Rectal smooth muscle tissue (tissue), 1 donor: ENCODE results near the gene DUS1L.
A peak's percentile ranks its signal among the peaks of the same experiment; 100 is the strongest.
"Not testable (repeated sequence)": the region's sequence is repeated elsewhere in the genome, so short reads cannot be mapped to it uniquely, and the experiment has no call there.

Experiments
- H3K27ac ChIP-seq: one replicate; pipeline ENCODE4 v1.7.0; 2013; ENCODE audit warnings: low read depth, low read length, inconsistent platforms
- H3K27me3 ChIP-seq: one replicate; pipeline ENCODE4 v1.7.0; 2013; ENCODE audit warnings: low read length; ENCODE audit not compliant: control insufficient read depth, insufficient read depth
- H3K36me3 ChIP-seq: one replicate; pipeline ENCODE4 v1.7.0; 2013; ENCODE audit warnings: low read length; ENCODE audit not compliant: control insufficient read depth, insufficient read depth
- H3K4me1 ChIP-seq: one replicate; pipeline ENCODE4 v1.7.0; 2013; ENCODE audit warnings: low read length; ENCODE audit not compliant: control insufficient read depth, insufficient read depth
- H3K4me3 ChIP-seq: one replicate; pipeline ENCODE4 v1.7.0; 2013; ENCODE audit warnings: low read length
- H3K9ac ChIP-seq: one replicate; pipeline ENCODE4 v1.7.0; 2013; ENCODE audit warnings: low read length

Gene DUS1L

GRCh38 chr17:82042649-82043048 lies 23.0 kb downstream of the DUS1L start:
- no peak overlapping the region for H3K27ac ChIP-seq
- H3K4me1 ChIP-seq, result peaks cover 2% of the 10 kb centered on the region
- no peak overlapping the region for H3K4me3 ChIP-seq
- H3K36me3 ChIP-seq, result no peaks in the 10 kb centered on the region
- H3K9ac ChIP-seq, result no peak overlapping the region
- no peaks in the 10 kb centered on the region for H3K27me3 ChIP-seq

GRCh38 chr17:82041144-82041814 lies 24.3 kb downstream of the DUS1L start:
- Histone ChIP-seq H3K4me3 (no peak overlapping the region), H3K27me3 (no peaks in the 10 kb centered on the region), H3K27ac (no peak overlapping the region), H3K9ac (no peak overlapping the region), H3K36me3 (no peaks in the 10 kb centered on the region), H3K4me1 (peaks cover 7% of the 10 kb centered on the region)

- no peak overlapping the region for H3K9ac ChIP-seq
- H3K27me3 ChIP-seq, result no peaks in the 10 kb centered on the region
- no peaks in the 10 kb centered on the region for H3K36me3 ChIP-seq
- H3K4me3 ChIP-seq, result no peak overlapping the region
- H3K27ac ChIP-seq, result no peak overlapping the region
- H3K4me1 ChIP-seq, result peaks cover 7% of the 10 kb centered on the region
Measured at GRCh38 chr17:82039695-82040299, 25.8 kb downstream of the DUS1L start.

- H3K4me1 ChIP-seq, H3K36me3 ChIP-seq, H3K27ac ChIP-seq, H3K27me3 ChIP-seq, H3K4me3 ChIP-seq, H3K9ac ChIP-seq: not testable (repeated sequence)
Measured at GRCh38 chr17:82038796-82039409, 26.7 kb downstream of the DUS1L start.

GRCh38 chr17:82037889-82038195 lies 27.8 kb downstream of the DUS1L start:
- H3K4me3 ChIP-seq, result peak overlapping the region; percentile 38
- H3K27ac ChIP-seq, result no peak overlapping the region
- peaks cover 2% of the 10 kb centered on the region for H3K27me3 ChIP-seq
- no peaks in the 10 kb centered on the region for H3K36me3 ChIP-seq
- no peak overlapping the region for H3K9ac ChIP-seq
- peaks cover 7% of the 10 kb centered on the region for H3K4me1 ChIP-seq

- Histone ChIP-seq H3K4me1 (peaks cover 7% of the 10 kb centered on the region), H3K9ac (peak within 1 kb of the TSS; percentile 57), H3K36me3 (no peaks in the 10 kb centered on the region), H3K27me3 (peaks cover 5% of the 10 kb centered on the region), H3K4me3 (peak within 1 kb of the TSS; percentile 79), H3K27ac (peak within 1 kb of the TSS; percentile 97)
Measured at GRCh38 chr17:82037092-82037888, 28.3 kb downstream of the DUS1L start, which contains the start of gene DCXR. TSS of gene DCXR (minus strand) at chr17:82037697. CDS start at chr17:82037682, 15 bp downstream.

GRCh38 chr17:82036634-82037091 lies 28.9 kb downstream of the DUS1L start:
- peaks cover 7% of the 10 kb centered on the region for H3K4me1 ChIP-seq
- peak overlapping the region; percentile 97 for H3K27ac ChIP-seq
- H3K36me3 ChIP-seq, result no peaks in the 10 kb centered on the region
- peaks cover 6% of the 10 kb centered on the region for H3K27me3 ChIP-seq
- peak overlapping the region; percentile 79 for H3K4me3 ChIP-seq
- H3K9ac ChIP-seq, result peak overlapping the region; percentile 57

GRCh38 chr17:82035956-82036633 lies 29.5 kb downstream of the DUS1L start:
- H3K36me3 ChIP-seq, result no peaks in the 10 kb centered on the region
- no peak overlapping the region for H3K27ac ChIP-seq
- H3K27me3 ChIP-seq, result peaks cover 6% of the 10 kb centered on the region
- no peak overlapping the region for H3K9ac ChIP-seq
- peak overlapping the region; percentile 79 for H3K4me3 ChIP-seq
- peaks cover 7% of the 10 kb centered on the region for H3K4me1 ChIP-seq

- Histone ChIP-seq H3K27ac (no peak overlapping the region), H3K4me3 (no peak overlapping the region), H3K4me1 (peaks cover 7% of the 10 kb centered on the region), H3K36me3 (no peaks in the 10 kb centered on the region), H3K9ac (no peak overlapping the region), H3K27me3 (peaks cover 6% of the 10 kb centered on the region)
Measured at GRCh38 chr17:82035488-82035887, 30.1 kb downstream of the DUS1L start.

- Histone ChIP-seq H3K4me1 (peaks cover 12% of the 10 kb centered on the region), H3K27me3 (peaks cover 6% of the 10 kb centered on the region), H3K36me3 (no peaks in the 10 kb centered on the region), H3K9ac (no peak overlapping the region), H3K4me3 (no peak overlapping the region), H3K27ac (no peak overlapping the region)
Measured at GRCh38 chr17:82034371-82035011, 31.1 kb downstream of the DUS1L start.

GRCh38 chr17:82033359-82034085 lies 32.1 kb downstream of the DUS1L start:
- peaks cover 12% of the 10 kb centered on the region for H3K4me1 ChIP-seq

More at GRCh38 chr17:82033359-82034085, 32.1 kb downstream of the DUS1L start:
- no peak overlapping the region for H3K4me3 ChIP-seq
- peaks cover 6% of the 10 kb centered on the region for H3K27me3 ChIP-seq
- no peak overlapping the region for H3K9ac ChIP-seq
- H3K36me3 ChIP-seq, result no peaks in the 10 kb centered on the region
- H3K27ac ChIP-seq, result no peak overlapping the region
